ENCODE results near the gene PSMG4.

The PSMG4 gene

DNA sequence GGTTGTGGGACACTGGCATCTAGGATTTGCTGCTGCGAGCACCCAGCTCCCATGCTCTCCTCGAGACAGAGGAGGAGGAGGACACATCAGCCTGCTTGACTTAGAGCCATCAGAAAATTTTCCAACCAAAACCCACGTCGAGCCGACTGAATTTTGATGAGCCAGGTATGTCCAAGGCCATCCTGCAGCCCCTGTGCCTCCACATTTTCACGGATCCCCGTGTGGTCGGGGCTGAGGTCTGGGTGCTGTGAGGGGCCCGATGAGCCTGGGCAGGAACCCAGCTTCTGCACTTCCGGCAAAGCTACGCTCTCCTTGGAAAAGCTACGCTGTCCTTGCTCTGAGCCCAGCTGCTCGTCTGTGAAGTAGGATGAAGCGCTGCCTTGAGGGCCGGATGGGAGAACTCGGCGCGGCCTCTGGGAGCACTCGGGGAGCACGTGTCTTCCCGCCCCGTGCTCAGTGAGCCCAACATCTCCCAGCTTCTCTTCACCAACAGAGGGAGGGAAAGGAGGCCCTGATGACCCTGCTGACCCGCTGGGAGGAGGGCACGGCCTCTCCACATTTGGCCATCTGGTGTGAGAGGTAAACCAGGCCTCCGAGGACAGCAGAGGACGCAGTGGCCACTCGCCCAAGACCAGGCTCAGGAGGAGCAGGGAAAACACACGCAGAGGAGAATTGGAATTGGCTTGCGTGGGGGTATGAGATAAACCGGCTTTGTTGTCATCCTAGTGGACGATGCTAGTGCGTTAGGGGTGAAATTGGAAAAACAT is 33.9 kb downstream of the PSMG4 start:
- no peak for DNase-seq

DNA sequence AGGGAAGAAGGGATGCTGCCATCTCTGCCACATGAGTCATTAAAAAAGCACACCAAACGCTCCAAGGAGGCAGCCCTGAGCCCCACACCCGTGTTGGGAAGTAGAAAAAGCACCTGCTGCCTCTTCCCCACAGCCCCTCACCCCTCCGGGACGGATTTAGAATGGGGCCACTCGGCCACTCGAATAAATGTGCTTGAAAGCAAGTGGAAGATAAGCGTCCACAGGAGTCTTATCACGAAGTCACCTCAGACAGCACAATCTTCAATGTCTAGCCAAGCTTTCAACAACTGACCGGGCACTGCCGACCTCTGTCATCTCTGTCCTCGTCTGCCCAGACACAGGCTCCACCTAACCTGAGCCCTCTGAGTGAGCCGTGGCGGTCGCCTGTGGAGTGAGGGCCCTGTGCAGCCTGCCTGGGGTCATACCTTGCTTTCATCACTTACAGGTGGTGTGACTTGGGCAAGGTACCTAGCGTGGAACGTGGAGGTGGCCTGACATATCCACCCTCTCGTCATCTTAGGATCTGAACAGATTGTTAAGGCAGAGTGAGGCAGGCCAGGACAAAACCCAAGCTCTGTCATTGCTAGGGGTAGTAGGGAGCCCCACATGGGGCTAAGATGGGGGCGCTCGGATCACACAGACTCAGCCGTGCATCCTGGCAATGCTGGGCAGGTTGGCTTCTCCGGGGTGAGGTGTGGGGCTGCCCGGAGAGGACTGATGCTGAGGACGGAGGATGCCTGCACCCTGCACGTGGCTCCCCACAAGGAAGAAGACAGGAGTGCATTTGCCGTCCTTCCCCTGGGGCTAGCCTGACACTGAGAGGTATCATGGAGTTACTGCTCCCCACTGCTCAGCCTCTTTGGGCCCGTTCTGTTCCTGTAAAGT is 34.8 kb downstream of the PSMG4 start:
- no peak for DNase-seq

DNA sequence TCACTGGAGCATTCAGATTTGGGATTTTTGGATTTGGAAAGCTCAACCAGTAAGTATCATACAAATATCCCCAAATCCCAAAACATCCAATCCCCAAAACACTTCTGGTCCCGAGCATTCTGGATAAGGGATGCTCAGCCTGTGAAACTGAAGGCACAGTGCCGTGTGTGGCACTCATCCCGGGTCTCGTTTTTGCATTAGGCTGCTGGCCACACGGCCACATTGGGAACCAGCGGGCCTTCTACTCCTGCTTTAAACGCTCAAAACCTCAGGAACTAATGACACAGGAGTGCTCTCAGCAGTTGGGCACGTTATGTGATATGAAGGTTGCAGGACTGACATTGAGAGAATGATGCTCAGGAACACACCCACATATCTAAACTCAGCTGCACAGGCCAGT is 35.6 kb downstream of the PSMG4 start:
- no peak for DNase-seq

DNA sequence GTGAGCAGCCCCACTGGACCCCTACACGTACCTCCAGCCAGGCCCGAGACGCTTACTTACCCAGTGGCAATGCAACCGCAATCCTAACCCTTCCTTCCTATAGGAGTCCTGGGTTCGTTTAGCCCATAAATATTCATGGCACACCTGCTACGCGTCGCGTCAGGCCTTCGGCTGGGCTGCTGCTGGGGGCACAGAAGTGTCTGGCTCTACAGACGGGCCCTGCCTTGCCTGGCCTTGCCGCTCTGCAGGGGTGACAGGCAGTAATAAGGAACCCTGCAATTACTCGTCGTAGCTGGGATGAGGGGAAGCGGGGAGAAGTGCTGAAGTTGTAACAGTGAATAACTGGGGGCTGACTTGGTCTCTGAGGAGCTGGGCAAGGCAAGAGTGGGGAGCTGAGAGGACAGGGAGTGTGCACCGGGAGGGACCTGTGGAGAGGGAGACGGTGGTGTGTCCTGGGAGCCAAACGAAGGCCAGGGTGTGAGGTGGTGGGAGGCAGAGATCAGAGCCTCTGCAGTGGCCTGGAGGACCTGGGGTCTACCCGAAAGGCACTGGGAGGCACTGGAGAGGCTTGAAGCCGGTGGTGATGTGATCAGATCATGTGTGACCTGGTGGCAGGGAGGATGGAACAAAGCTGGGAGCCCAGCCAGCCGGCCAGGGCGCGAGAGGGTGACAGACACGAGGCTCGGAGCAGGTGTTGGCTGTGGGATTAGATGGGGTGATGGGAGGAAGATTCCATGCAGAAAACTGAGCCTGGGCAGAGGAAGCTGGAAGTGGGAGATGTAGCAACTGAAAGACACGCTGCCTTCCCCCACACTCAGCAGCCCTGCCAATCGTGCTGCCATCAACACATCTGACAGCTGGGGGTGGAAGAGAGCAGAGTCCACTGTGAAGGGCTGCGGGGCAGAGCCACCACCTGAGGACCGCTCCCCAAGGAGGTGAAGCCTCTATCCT is 36.4 kb downstream of the PSMG4 start:
- no peak for DNase-seq

DNA sequence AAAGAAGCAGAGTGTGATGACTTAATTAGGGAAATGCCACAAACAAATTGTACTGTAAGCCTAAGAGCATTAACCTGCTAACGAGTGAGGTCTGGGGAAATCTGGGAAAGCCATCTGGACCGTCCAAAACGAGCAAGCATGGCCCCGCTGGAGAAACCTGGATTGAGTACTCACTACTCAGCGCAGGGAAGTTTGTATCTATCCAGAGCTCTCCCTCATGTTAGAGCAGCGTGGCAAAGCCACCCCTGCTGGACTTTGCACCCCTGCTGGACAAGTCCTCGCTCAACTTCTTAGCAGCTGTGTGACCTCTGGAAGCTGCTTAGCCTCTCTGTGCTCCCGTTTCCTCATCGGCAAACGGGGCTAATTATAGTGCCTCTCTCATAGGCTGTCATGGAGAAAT is 37.3 kb downstream of the PSMG4 start:
- no peak for DNase-seq

DNA sequence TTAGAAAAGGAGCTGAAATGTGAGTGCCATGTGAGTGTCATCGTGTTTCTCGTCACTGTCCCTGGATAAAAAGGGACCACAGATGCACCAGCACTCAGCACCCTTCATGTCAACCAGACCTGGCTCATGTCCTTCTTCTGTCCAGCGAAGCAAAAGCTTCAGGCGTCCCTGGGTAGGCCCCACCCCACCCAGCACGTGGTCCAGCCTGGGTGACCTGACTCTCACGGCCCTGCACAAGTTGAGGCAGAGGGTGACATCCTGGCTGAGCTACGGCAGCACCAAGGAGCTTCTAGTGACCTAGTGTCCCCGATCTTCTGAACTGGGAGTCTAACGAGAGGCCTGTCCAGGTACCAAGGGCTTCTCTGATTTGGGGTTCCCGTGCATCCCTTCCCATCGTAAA is 37.8 kb downstream of the PSMG4 start:
- no peak for DNase-seq

DNA sequence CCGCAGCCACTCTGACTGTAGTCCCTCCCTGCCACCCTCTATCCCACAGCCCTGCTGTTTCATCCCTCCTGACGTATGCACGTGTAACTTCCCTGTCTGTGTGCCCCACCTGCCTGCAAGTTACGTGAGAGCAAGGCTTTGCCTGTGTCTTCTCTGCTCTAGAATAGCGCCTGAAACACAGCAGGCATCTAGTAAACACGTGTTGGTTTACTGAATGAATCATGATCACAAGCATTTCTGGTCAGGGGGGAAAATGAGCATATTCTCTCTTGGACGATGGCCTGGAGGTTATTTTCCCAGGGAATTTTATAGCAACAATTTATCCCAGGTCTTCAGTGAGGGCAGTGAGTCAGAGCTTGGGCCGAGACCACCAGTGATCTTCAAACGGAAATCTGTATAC is 38.3 kb downstream of the PSMG4 start:
- no peak for DNase-seq

DNA sequence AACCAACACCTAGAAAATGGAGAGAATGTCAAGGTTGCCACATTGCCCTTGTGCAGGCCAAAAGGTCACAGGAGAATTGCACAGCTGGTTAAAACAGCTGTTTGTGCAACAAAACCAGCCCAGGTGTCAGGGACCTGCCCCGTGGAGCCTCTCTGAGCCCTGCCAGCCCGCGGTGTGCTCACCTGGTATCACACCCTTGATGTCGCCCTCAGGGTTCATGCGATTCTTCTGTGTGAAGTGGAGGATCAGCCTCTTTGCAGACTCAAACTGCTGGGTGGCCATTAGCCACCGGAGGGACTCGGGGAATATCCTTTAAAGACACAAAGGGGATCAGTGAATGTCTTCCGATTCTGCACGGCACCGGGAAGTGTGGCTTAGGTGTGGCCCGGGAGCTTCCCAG is 39.2 kb downstream of the PSMG4 start:
- no peak for DNase-seq

DNA sequence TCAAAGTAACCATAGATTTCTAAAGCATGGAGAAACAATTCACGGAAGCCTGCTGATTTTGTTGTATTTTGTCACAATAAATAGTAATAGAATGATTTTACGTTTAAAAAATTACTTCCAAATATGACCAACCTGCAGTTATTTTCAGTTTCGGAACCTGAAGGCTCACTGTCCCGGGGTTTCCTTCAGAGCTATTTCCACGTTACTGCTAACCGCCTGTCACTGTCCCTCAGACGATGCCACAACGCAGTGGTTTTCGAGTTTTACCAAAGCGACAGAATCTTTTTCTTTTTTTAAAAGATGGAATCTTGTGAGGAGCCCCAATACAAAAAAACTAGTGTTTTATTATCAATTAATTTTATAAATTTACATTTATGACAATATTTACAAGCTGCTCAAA is 40.5 kb downstream of the PSMG4 start:
- DNase-seq, result no peak

DNA sequence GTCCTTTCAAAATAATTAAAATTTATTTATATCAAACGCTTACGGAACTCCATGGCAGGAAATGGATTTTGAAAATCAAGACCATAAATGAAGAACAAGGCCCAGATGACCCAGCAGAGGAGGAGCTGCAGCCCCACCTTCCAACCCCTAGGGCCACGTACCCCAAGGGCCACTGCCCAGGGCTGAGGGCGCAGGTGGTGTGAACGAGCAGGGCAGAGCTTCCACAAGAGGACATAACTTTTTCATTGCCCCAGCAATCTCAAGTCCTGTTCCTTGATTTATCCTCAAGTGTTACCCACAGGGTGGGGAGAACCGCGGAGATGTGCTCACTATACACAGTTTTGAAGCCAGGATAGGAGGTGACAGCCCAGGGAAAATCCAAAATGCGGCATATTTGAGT is 42.8 kb downstream of the PSMG4 start:
- DNase-seq, result no peak

DNA sequence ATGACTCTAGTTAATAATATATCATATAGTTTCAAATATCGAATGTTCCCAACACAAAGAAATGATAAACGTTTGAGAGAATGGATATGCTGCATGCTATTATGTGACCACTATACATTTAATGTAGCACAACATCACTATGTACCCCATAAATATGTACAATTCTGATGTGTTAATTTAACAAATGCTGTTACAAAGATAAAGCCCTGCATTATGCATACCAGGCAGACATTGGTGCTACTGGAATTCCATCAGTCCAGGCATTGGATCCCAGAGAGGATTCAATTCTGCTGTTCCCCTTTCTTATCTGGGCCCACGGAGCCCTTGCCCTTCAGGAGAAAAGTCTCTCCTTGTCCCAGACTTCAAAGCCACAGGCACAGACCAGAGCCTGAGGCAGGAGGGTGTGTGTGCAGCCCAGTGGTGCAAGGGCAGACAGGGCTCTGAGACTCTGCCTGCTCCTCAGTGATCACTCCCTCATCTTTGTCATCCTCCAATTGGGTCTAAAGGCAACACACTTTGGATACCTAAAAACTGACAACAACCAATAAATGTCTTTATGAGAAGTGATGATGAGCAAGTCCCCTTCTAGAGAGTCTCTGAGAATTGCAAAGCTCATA is 45.2 kb downstream of the PSMG4 start:
- DNase-seq, result no peak

DNA sequence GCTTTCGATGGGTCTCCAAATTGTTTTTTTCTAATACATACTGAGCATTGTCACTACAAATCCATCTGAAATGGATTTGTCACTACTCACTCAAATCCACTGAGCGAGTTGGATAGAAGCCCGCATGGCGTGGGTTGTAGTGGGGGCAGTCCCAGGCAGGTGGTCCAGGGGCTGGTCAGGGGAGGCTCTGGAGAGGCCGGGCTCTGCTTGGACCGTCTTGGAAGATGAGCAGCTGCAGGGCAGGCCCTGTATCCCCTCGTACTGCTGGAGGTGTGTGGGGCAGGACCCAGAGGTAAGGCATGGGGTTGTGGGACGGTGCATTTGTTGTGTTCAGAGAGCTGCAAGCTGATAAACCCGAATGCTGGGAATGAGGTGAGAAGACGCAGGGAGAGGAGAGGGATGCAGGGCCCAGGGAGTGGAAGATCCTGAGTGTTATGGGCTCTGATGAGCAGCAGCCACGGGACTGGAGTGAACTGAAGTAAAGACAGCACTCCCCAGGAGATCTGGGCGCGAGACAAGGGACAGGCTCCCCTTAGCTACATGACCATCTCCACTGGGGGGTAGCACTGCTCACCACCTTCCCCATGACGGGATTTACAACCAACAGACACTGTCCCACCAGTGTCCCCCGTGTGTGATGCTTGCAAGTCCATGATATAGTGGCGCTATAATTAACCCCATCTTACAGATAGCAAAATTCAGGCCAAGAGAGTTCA is 45.9 kb downstream of the PSMG4 start:
- DNase-seq, result no peak

DNA sequence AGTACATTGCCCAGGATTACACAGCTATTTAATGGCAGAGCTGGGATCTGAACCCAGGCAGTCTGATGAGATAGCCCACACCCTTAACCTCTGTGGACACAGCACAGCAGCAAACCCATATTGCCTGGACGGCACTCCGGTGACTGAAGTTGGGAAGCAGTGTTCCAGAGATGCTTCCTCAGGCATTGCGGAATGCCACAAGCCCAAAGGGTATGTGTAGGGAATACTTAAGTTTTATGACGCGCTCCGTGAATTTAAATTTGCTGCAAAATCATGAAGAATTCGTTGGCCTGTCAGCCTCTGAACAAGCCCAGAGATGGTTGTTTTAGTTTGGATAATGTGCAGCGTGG is 46.4 kb downstream of the PSMG4 start:
- no peak for DNase-seq

DNA sequence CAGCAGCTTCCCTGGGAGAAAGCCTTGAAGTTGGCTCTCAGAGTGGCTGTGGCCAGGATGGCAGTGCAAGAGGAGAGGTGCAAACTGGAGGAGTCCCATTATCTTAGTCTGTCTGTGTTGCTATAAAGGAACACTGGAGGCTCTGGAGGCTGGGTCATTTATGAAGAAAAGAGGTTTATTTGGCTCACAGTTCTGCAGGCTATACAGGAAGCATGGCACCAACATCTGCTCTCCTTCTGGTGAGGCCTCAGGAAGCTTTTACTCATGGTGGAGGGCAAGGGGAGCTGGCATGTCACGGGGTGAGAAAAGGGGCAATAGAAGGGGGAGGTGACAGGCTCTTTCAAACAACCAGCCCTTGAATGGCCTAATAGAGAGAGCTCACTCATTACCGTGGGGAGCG is 47.1 kb downstream of the PSMG4 start:
- no peak for DNase-seq

DNA sequence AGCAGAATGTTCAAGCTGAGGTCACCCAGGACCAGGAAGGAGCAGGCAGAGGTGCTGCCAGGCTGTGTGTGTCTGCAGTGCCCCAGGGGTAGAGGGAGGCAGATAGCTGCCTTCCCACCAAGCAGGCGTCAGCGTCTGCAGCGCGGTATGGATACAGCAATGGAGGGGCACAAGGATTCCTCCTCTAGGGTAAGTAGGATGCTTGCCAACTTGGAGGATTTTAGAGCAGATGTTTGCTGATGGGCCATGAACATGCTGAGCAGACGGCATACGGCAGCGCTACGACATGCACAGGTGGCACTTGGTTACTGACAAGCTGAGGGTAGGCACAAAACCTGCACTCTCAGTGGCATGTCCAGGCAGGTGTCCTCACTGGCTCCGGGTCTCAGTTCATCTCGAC is 48.1 kb downstream of the PSMG4 start:
- DNase-seq, result no peak

DNA sequence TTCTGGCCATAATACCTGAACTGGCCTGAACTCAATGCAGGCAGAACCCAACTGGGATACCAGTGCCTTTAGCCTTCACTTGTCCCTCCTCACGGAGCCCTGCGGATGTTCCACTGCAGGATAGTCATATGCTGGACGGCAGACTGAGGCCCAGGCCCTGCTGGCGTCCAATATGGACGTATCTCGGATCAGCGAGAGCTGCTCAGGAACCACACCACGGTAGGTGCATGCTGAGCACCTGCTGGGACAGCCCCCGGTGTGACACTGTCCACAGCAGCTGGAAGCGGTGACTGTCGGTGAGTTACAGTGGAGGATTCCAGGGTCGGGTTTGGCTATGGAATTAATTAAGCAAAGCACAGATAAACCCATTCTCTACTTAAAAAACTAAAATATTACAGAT is 48.7 kb downstream of the PSMG4 start:
- DNase-seq, result no peak

DNA sequence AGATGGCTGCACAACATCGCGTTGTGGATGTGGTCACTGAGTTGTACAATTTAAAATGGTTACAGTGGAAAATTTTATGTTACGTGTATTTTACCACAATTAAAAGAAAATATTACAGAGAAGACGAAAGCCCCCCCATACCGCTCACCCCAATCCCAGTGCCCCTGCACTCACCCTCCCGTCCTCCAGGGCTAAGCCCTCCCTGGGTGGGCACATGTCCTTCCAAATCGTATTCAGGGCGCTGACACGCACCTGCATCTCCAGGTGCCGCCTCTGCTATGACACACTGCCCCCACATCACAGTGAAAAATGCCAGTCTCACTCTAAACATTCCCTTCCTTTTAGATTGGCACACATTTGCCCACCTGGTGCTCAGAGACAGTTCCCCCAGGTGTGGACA is 49.4 kb downstream of the PSMG4 start:
- DNase-seq, result no peak

DNA sequence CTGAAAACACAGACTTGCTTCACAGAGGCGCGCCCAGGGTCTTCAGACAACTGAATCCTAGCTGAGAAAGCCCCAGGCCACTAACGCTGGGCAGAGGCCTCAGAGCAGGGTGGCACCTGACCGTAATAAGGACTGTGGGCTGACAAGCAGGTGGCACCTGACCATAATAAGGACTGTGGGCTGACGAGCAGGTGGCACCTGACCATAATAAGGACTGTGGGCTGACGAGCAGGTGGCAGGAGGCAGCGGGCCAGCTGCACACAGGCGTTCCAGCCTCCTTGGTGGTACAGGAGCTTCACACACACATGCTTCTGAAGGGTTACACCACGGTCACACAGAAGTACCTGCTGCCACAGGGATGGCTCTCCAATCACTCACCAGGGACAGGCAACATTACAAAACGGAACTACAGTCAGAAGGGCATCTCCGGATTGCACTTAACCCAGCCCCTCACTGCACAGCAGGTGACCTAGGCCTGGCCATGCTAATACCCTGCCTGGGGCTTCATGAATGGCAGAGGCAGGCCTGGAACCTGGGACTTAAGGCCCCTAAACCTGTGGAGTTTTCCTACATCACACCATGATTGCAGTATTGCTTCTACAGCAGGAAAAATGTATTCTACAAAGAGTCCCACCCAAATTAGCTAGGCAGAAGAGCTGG is 50.8 kb downstream of the PSMG4 start:
- no peak for DNase-seq

DNA sequence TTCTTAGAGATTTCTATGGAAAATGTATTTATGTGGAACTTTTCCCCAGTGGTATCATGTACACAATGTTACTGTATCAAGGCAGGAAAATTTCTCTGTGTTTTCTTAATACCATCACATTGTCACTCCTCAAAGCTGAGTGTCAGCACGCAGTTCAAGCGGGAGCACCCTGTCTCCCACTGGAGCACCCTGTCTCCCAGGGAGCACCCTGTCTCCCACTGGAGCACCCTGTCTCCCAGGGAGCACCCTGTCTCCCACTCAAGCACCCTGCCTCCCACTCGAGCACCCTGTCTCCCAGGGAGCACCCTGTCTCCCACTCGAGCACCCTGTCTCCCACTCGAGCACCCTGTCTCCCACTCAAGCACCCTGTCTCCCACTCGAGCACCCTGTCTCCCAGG is 51.3 kb downstream of the PSMG4 start:
- no peak for DNase-seq

DNA sequence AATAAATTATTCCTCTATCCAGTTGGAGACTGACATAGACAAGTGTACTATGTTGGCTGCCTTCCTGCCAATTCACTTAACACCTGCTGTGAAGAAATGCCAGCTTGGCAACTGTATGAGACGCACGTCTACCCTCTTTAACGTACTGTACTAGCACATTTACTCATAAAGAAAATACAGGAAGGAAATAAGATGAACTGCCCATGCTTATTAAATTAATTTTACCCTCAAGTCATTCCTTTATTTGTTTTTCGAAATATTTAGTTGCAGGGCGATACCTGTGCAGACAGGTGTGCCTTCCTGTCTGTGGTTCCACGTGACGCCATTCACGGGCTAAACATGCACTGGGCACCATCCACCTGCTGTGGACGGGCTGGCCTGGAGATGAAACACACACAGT is 52.0 kb downstream of the PSMG4 start:
- no peak for DNase-seq

DNA sequence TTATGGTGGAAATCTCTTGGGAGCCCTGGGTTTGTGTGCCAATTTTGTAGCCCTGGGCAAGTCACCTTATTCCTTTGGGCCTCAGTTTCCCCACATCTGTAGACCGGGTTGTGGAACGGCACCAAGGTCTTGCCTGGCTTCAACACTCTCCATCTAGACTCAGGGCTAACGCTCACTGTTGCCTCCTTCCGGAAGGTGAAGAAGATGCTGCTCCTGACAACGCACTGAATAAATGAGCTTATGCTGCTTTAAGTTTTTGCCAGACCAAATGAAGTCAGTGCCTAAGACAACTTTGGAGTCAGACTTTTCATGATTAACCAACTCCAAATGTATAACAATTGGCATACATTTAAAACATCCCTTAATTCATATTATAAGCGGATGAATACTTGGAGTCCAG is 53.1 kb downstream of the PSMG4 start:
- DNase-seq, result no peak
